NCI-H526 (cell line): ENCODE measurements around the gene SLC7A6OS.

ENCODE experiments used
- DNase-seq, 2 experiments: peaks; one replicate each; lab custom pipeline; 2025; lab: John Stamatoyannopoulos, UW

Gene SLC7A6OS

GRCh38 chr16:68253721-68254120 lies 57.0 kb downstream of the SLC7A6OS start:
- DNase-seq, result no peak

GRCh38 chr16:68252383-68252782 lies 58.4 kb downstream of the SLC7A6OS start:
- DNase-seq, result no peak

DNA sequence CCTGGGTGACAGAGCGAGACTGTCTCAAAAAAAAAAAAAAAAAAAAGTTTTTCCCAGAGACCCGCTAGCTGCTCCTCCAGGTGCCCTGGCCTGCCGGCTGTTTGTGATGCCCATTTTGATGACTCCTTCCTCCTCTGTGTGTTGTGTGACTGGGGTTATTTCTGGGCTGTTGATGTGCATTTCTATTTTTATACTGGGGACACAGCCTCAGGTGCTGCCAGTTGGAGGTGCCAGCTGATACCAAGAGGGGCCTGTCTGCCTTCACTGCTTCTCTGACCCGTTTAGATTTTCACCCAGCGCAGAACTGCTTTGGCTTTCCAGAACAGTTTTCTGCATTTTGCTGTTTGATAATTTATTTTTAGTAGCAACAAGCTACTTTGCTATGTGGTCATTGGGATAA lies 58.9 kb downstream of the SLC7A6OS start:
- DNase-seq, result no peak

GRCh38 chr16:68250951-68251350 lies 59.8 kb downstream of the SLC7A6OS start:
- no peak for DNase-seq

- no peak for DNase-seq
Observed at GRCh38 chr16:68249371-68249770, 61.4 kb downstream of the SLC7A6OS start.
